Right atrium auricular region (tissue), 2 donors: Measurements from ENCODE around the gene TRIM61. TPM values are rescaled to one million over a fixed set of nuclear protein-coding genes. Genes with fewer than 3 reads are reported as not detected.
"Not testable (repeated sequence)": the region's sequence is repeated elsewhere in the genome, so short reads cannot be mapped to it uniquely, and the experiment has no call there.

Experiments
- DNase-seq: peaks from one replicate; pipeline ENCODE4 v3.0.0-alpha.2; 2019; ENCODE audit warnings: low spot score
- H3K27ac ChIP-seq, 2 donors: fragments of 200-600 bp; sonication (generic); 1 replicate in 1 of 2; 2 replicates in 1 of 2; pipeline ENCODE4 v1.5.1; 2016 to 2019
- H3K27me3 ChIP-seq, 2 donors: fragments of 200-600 bp; sonication (generic); one replicate each; pipeline versions ENCODE4 v1.5.1 to v1.6.0; 2017 to 2019
- H3K36me3 ChIP-seq: fragments of 200-600 bp; sonication (generic); one replicate; pipeline ENCODE4 v1.5.1; 2016
- H3K4me1 ChIP-seq, 2 donors: fragments of 200-600 bp; sonication (generic); one replicate each; pipeline versions ENCODE4 v1.5.1 to v1.6.0; 2017 to 2019
- H3K4me3 ChIP-seq, 2 donors: fragments of 200-600 bp; sonication (generic); 1 replicate in 1 of 2; 2 replicates in 1 of 2; pipeline ENCODE4 v1.5.1; 2017 to 2019; ENCODE audit warnings: mild to moderate bottlenecking in 1 of 2, moderate library complexity in 1 of 2
- H3K9me3 ChIP-seq, 2 donors: fragments of 200-600 bp; sonication (generic); one replicate each; pipeline ENCODE4 v1.5.1; 2019
- CTCF ChIP-seq, 2 donors: fragments of 200-600 bp; sonication (generic); IDR thresholded peaks; one replicate each; pipeline ENCODE4 v1.5.1; 2019; ENCODE audit warnings: antibody characterized with exemption in 2 of 2
- total RNA-seq, 2 donors: library from RNA; depleted of rRNA; stranded (reverse); fragments of >200 nt; gene quantifications; one replicate each; pipeline ENCODE4 v1.1.0, GENCODE V29; 2016

Gene TRIM61
- total RNA-seq, 2 donors from 2014 or later = 0.79 to 1.1 TPM

DNA sequence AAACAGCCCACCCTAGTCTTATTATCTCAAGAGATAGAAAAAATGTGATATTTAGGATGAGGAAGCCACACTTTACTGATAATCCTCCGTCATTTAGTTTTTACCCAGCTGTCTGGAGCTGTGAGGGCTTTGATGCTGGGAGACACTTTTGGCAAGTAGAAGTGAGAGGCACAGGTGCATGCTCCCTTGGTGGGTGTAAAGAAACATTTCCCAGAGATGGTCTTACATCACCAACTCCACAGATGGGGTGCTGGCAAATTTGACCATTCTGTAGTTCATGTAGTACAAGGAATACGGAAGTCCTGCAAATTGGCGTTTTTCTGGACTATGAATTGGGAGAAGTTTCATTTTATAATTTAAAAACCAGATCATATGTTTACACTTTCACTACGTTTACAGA, 28.5 kb downstream of the TRIM61 start:
- Histone ChIP-seq H3K36me3 (no peaks in the 10 kb centered on the region), H3K27me3 (no peaks in the 10 kb centered on the region)

GRCh38 chr4:164948006-164948405, 29.5 kb downstream of the TRIM61 start:
- not testable (repeated sequence) for H3K27ac ChIP-seq, H3K27me3 ChIP-seq, H3K4me1 ChIP-seq, H3K4me3 ChIP-seq, H3K36me3 ChIP-seq, H3K9me3 ChIP-seq, DNase-seq

More for the DNA sequence above, 28.5 kb downstream of the TRIM61 start:
- Histone ChIP-seq H3K4me3 (no peak overlapping the region), H3K4me1 (no peaks in the 10 kb centered on the region), H3K27ac (no peak overlapping the region), H3K9me3 (no peaks in the 10 kb centered on the region)
- no peak for DNase-seq
- TF ChIP-seq CTCF (IDR thresholded peaks at IDR 0.05) = no peak

- no peak overlapping the region for H3K27ac ChIP-seq
- no peak for TF ChIP-seq CTCF (IDR thresholded peaks at IDR 0.05)
Observed at GRCh38 chr4:164946810-164947209, 30.6 kb downstream of the TRIM61 start.

GRCh38 chr4:164945146-164945545, 32.3 kb downstream of the TRIM61 start:
- Histone ChIP-seq H3K4me1 (no peaks in the 10 kb centered on the region), H3K4me3 (no peak overlapping the region), H3K36me3 (no peaks in the 10 kb centered on the region), H3K9me3 (no peaks in the 10 kb centered on the region), H3K27me3 (no peaks in the 10 kb centered on the region), H3K27ac (no peak overlapping the region)
- no peak for TF ChIP-seq CTCF (IDR thresholded peaks at IDR 0.05)
- no peak for DNase-seq

More at GRCh38 chr4:164946810-164947209, 30.6 kb downstream of the TRIM61 start:
- no peak overlapping the region for H3K4me3 ChIP-seq
- no peaks in the 10 kb centered on the region for H3K36me3 ChIP-seq
- no peak for DNase-seq
- no peaks in the 10 kb centered on the region for H3K27me3 ChIP-seq
- no peaks in the 10 kb centered on the region for H3K4me1 ChIP-seq
- H3K9me3 ChIP-seq = no peaks in the 10 kb centered on the region

DNA sequence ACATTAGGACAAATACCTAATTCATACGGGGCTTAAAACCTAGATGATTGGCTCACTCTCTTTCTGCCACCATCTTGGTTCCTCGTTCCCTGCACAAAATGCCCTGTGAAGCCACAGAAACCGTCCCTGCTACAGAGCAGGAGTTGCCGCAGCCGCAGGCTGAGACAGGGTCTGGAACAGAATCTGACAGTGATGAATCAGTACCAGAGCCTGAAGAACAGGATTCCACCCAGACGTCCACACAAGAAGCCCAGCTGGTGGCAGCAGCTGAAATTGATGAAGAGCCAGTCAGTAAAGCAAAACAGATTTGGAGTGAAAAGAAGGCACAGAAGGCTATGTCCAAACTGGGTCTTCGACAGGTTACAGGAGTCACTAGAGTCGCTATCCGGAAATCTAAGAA, 34.3 kb downstream of the TRIM61 start:
- Histone ChIP-seq H3K9me3 (no peaks in the 10 kb centered on the region), H3K27me3 (no peaks in the 10 kb centered on the region), H3K4me3 (no peak overlapping the region), H3K36me3 (no peaks in the 10 kb centered on the region), H3K27ac (no peak overlapping the region), H3K4me1 (no peaks in the 10 kb centered on the region)
- TF ChIP-seq CTCF (IDR thresholded peaks at IDR 0.05) = no peak
- DNase-seq = no peak

GRCh38 chr4:164937576-164938270, 39.7 kb downstream of the TRIM61 start:
- Histone ChIP-seq H3K27me3 (no peaks in the 10 kb centered on the region), H3K9me3 (no peaks in the 10 kb centered on the region)
- no peak for DNase-seq

GRCh38 chr4:164935865-164936606, 41.4 kb downstream of the TRIM61 start:
- DNase-seq, H3K27ac ChIP-seq, H3K27me3 ChIP-seq, H3K9me3 ChIP-seq, H3K4me1 ChIP-seq, H3K36me3 ChIP-seq, H3K4me3 ChIP-seq: not testable (repeated sequence)

More at GRCh38 chr4:164937576-164938270, 39.7 kb downstream of the TRIM61 start:
- H3K4me1 ChIP-seq = no peaks in the 10 kb centered on the region
- H3K27ac ChIP-seq = no peak overlapping the region
- H3K36me3 ChIP-seq = no peaks in the 10 kb centered on the region
- H3K4me3 ChIP-seq = no peak overlapping the region
- no peak for TF ChIP-seq CTCF (IDR thresholded peaks at IDR 0.05)
